ENCODE measurements around the gene PPIP5K2. TPM values are rescaled to one million over a fixed set of nuclear protein-coding genes. Genes with fewer than 3 reads are reported as not detected.
"Not testable (repeated sequence)": the region's sequence is repeated elsewhere in the genome, so short reads cannot be mapped to it uniquely, and the experiment has no call there.

PPIP5K2 gene
- polyA plus RNA-seq, 4 donors: 82.9 to 109 (median 85.3) TPM

- no peak for DNase-seq (ENCODE audit: low read depth in 4 of 4, low spot score in 3 of 4)
Measured at GRCh38 chr5:103205991-103206700, 86.0 kb downstream of the PPIP5K2 start.

DNA sequence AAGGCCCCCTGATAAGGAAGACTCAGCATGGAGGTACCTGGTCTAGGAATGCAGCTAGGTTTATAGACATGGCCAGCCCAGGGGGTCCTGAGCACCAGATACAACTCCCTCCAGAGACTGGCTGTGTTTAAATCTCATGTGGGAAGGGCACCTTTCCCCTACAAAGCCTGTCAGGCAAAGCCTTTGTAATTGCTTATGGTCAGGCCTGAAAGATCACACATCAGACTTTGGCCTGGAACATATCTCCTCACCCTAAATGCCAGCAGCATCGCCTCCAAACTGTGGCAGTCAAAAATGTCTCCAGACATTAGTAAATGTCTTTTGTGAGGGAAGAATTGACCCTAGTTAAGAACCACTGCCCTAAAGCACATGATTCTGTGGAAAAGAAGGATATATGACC lies 86.9 kb downstream of the PPIP5K2 start:
- no peak for DNase-seq (ENCODE audit: low read depth in 4 of 4, low spot score in 3 of 4)

- no peak for DNase-seq (ENCODE audit: low read depth in 4 of 4, low spot score in 3 of 4)
Measured at GRCh38 chr5:103207653-103208052, 87.6 kb downstream of the PPIP5K2 start.

DNA sequence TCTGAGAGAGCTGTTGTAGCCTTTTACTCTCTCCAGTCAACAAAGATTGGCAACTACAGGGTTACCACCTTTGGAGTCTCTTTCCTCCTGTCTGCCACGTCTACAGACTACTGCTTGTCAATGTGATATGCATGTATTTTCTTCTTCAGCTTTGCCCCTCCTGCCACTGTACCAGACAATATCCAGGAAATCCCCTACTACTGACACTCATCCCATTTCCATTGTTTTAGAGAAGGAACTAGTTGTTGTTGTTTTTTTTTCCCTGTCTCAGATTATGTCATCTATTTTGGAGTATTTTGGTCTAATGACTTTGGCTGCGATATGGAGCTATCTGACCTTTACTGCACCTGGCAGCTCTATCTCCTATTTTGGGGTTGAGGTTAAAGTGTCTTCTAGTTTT lies 88.4 kb downstream of the PPIP5K2 start:
- no peak for DNase-seq (ENCODE audit: low read depth in 4 of 4, low spot score in 3 of 4)

GRCh38 chr5:103209065-103209464 lies 89.0 kb downstream of the PPIP5K2 start:
- no peak for DNase-seq (ENCODE audit: low read depth in 4 of 4, low spot score in 3 of 4)

DNA sequence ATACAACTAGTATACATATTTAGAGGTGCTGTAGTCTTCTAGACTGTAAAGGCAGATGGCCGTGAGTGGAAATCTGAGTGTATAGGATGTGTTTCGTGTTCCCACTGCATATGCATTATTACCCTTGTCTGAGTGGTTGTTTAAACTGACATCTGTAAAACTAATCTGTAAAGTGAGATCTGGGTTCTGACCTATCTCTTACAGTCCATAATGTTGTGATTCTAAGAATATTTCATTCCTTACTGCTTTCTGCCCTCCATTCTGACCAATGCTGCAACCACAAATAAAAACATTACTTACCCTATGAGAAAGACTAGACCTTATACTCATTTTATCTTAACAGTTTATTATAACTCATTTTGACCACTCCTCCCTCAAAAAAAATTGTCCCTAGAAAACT lies 90.9 kb downstream of the PPIP5K2 start:
- DNase-seq (ENCODE audit: low read depth in 4 of 4, low spot score in 3 of 4): no peak

GRCh38 chr5:103211576-103212561 lies 91.8 kb downstream of the PPIP5K2 start:
- DNase-seq (ENCODE audit: low read depth in 4 of 4, low spot score in 3 of 4): no peak

DNA sequence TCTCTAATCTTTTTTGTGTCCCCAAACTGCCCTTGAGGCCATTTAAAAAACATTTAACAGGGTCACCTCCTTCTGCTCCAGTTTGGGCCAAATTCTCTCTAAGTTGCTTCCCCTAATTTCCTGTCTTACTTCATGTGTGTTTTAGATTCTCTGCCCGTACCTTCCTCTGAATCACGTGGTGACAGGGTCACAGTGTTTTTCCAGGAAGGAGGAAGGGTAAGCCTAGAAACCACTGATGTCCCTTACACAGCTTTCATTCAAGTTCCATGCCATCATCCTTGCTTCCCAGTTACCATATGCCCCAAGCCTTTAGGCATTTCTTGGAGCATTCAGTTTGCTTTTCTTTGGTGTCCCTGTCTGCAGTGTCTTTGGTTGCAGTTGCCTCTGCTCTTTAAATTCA lies 96.0 kb downstream of the PPIP5K2 start:
- DNase-seq (ENCODE audit: low read depth in 4 of 4, low spot score in 3 of 4): no peak

DNA sequence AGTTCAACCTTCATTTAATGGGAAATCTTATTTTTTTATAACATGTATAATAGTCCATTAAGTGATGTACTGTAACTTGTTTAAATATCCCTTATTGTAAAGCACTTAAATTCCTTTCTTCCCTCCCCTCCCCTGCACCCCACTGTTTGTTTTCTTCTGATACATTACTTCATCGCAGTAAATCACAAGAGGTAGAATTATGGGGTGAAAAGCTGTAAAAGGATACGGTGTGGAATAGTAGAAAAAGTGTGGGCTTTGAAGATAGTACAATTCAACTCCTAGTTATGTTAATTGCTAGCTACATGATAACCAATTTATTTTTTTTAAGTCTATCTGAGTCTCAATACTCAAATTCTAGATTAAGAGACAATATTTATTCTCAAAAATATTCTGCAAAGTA lies 96.6 kb downstream of the PPIP5K2 start:
- DNase-seq (ENCODE audit: low read depth in 4 of 4, low spot score in 3 of 4): no peak

DNA sequence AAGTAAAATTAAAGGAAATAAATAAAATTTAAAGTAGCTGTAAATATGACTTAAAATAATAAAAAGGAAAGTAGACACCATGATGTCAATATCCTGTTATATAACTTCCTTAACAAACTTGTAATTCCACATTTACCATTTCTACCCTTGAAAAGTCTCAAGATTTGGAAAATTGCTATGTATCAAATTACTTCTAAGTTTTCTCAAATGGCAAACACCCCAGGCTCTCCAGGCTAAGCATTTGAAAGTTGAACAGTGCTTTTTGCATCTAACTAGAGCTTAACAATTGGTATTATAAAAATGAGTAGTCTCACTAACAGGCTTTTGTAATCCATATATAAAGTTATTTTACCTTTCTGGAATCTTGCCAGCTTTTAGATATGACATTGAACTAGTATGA lies 97.0 kb downstream of the PPIP5K2 start:
- DNase-seq (ENCODE audit: low read depth in 4 of 4, low spot score in 3 of 4): no peak

DNA sequence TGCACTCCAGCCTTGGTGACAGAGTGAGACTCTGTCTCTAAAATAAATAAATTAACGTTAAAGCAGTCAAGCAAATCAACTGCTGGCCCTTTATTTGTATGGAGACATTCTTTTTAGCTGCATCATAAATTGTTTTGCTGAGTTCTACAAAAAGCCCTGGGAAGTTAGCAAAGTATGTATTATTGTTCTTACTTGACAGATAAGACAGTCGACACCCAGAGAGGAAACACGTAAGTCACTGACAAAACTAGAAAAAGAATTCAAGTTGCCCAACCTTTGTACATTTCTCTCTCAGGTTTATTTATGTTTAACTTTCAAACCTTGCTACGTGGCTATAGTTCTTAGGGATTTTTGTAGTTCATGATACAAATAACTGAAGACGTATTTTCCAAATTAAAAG lies 98.1 kb downstream of the PPIP5K2 start:
- DNase-seq (ENCODE audit: low read depth in 4 of 4, low spot score in 3 of 4): no peak

- DNase-seq (ENCODE audit: low read depth in 4 of 4, low spot score in 3 of 4): not testable (repeated sequence)
Measured at GRCh38 chr5:103219074-103219473, 99.0 kb downstream of the PPIP5K2 start.

DNA sequence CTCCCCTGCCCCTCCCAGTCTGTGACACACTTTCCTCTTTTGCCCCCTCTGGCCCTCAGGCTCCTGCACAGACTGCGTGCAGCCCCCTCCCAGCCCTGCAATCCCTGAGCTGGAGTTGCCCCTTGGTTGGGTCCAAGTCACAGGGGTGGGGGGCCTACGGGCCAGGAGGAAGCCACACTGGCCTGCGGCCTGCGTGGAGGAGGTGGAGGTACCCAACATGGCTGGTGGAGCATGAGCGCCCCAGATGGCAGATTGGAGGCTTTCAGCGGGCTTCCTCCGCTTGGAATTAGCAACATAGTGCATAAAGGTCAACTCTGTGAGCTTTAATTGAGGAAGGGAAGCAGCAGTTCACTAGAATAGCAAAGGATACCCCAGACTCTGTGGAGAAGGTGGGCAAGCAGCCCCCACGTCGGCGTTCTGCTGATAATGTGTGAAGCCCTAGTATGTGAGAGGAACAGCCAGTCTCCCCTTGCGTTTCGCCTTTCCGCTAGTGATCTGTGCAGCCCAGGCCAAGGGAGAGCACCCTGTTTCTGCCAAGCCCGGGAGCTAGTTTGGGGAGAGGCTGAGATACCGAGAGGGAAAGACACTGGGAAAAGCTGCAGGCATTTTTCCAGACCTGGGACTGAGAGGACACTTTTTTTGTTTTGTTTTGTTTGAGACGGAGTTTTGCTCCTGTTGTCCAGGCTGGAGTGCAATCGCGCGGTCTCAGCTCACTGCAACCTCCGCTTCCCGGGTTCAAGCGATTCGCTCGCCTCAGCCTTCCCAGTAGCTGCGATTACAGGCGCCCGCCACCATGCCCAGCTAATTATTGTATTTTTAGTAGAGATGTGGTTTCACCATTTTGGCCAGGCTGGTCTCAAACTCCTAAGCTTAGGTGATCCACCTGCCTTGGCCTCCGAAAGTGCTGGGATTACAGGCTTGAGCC lies 103.2 kb downstream of the PPIP5K2 start:
- no peak for DNase-seq (ENCODE audit: low read depth in 4 of 4, low spot score in 3 of 4)

DNA sequence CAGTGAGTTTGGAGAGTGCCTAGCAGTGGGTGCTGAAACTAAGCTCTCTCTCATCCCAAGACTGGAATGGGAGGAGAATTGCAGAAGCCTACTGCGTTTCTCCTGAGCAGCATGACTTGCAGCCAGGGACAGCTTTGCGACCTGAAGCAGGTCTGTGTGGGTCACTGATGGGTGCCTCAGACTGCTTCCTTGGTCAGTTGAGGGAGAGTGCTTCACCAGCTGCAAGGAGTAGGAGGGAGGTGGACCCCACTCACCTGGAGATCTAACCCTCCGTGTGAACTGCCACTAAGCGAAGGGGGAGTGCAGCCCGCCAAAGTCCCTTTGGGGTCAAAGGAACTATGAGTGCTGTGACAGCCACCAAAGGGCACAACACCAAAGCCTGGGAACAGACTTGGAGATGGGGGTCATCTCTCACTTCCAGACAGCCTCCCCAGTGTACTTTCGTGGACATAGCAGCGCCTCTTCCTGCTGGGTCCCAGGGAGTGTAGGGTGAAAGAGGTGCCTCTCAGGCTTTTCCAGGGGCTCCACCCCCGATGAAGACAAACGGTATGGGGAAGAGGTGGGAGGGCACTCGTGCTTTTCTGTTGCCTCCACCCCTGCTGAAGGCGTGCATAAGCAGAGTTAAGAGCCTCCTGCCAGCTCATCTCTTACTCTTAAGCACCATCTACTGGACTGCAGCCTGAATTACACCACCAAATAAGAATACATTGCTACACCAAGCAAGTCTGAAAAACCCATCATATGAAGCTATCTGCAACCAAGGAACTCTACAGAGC lies 104.2 kb downstream of the PPIP5K2 start:
- DNase-seq (ENCODE audit: low read depth in 4 of 4, low spot score in 3 of 4): no peak

DNA sequence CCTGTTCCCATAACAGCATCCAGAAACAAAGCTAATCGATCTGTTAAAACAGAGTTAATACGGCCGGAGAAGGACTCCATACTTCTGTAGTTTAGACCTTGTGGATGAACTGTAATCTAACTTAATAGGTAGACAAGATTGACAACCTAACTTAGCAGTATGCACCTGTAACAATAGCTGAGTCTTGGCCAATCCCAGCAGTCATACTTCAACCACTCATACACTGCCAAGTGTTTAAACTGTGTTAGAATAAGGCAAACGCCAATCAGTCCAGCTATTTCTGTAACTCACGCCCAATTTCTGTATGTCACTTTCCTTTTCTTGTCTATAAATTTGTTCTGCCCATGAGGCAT lies 104.8 kb downstream of the PPIP5K2 start:
- no peak for DNase-seq (ENCODE audit: low read depth in 4 of 4, low spot score in 3 of 4)

DNA sequence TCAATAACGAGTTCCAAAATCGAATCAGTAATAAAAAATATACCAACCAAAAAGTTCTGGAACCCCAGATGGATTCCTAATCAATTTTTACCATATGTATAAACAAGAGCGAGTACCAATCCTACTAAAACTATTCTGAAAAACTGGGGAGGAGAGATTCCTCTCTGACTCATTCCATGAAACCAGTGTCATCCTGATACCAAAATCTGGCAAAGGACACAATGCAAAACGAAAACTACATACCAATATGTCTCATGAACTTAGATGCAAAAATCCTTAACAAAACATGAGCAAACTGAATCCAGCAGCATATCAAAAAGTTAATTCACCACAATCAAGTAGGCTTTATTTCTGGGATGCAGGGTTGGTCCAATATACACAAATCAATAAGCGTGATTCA lies 108.0 kb downstream of the PPIP5K2 start:
- no peak for DNase-seq (ENCODE audit: low read depth in 4 of 4, low spot score in 3 of 4)

DNA sequence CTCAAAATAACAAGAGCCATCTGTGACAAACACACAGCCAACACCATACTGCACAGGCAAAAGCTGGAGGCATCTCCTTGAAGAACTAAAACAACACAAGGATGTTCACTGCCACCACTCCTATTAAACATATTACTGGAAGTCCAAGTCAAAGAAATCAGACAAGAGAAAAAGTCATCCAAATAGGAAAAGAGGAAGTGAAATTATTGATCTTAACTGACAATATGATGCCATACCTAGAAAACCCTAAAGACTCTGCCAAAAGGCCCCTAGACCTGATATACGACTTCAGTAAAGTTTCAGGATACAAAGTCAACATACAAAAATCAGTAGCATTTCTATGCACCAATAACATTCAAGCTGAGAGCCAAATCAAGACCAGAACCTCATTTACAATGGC lies 108.5 kb downstream of the PPIP5K2 start:
- no peak for DNase-seq (ENCODE audit: low read depth in 4 of 4, low spot score in 3 of 4)

DNA sequence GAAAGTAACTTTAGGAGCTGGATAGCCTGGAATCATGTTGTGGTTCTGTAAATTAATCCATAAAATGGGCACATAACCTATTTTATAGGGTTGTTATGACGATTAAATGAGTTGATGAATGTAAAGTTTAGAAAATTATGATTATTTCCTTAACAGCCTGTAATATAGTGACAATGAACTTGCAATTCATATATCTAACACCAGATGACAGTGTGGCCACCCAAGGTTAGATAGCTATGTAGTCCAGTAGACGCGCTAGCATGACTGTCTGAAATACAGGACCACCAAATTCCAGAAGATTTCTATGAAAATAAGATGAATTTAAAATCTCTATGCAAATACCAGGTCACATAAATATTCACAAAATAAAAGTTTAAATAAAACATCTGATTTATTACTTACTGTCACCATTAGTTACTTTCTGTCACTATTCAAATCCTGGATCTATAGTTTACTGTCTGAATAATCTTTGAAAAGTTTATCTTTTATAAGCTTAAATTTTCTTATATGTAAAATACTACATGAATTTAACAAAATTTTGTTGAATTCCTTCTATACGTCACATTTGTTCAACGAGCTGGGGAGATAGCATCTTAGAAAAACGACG lies 112.4 kb downstream of the PPIP5K2 start:
- DNase-seq (ENCODE audit: low read depth in 4 of 4, low spot score in 3 of 4): no peak

GRCh38 chr5:103234239-103234975 lies 114.3 kb downstream of the PPIP5K2 start:
- no peak for DNase-seq (ENCODE audit: low read depth in 4 of 4, low spot score in 3 of 4)
